B cell (primary cell): ENCODE measurements around the gene COG5. TPM values are rescaled to one million over a fixed set of nuclear protein-coding genes. Genes with fewer than 3 reads are reported as not detected.

Source experiments
- ATAC-seq: fragments of 200-7000 bp; cut with Tn5 transposase; one replicate; pipeline ENCODE4 v1.10.0; 2021; ENCODE audit warnings: low read depth, mild to moderate bottlenecking, moderate number of reproducible peaks, moderate library complexity
- CTCF ChIA-PET: fragments of 350-600 bp; sonication (Branson Sonifier 250); formaldehyde crosslinking; loops from one replicate; lab custom pipeline; 2021; ENCODE audit warnings: antibody characterized with exemption, inconsistent platforms; lab: Charles Lee
- POLR2A ChIA-PET: fragments of 350-600 bp; sonication (Branson Sonifier 250); formaldehyde crosslinking; loops from one replicate; lab custom pipeline; 2021; ENCODE audit warnings: antibody characterized with exemption; lab: Charles Lee
- DNase-seq: peaks from one replicate; pipeline ENCODE4 v3.0.0; 2013
- H2AFZ ChIP-seq: 2 replicates; pipeline ENCODE4 v1.6.1; 2012; ENCODE audit warnings: mild to moderate bottlenecking, low read depth, low read length; ENCODE audit not compliant: insufficient read depth, poor library complexity, severe bottlenecking
- H3K27ac ChIP-seq, 2 donors: 1 replicate in 1 of 2; 2 replicates in 1 of 2; pipeline ENCODE4 v1.5.1; 2012 to 2013; ENCODE audit warnings: low read length in 2 of 2, mild to moderate bottlenecking in 2 of 2, moderate library complexity in 1 of 2
- H3K27me3 ChIP-seq, 4 experiments: fragments of 200-600 bp in 1 of 4; sonication (generic) in 1 of 4; replicated peaks in 1 of 4; 1 replicate in 2 of 4; 2 replicates in 2 of 4; pipeline versions ENCODE4 v1.6.1 to v1.7.0; 2013 to 2016; ENCODE audit warnings: low read length in 3 of 4, mild to moderate bottlenecking in 2 of 4, mixed read lengths in 1 of 4, moderate library complexity in 1 of 4; ENCODE audit not compliant: insufficient read depth in 4 of 4, control insufficient read depth in 3 of 4; ENCODE audit errors: control extremely low read depth in 1 of 4
- H3K36me3 ChIP-seq, 2 experiments: replicated peaks in 1 of 2; 1 replicate in 1 of 2; 2 replicates in 1 of 2; pipeline versions ENCODE4 v1.6.1 to v1.7.1; 2013; ENCODE audit warnings: low read length in 1 of 2; ENCODE audit not compliant: insufficient read depth in 2 of 2, control insufficient read depth in 1 of 2; ENCODE audit errors: control extremely low read depth in 1 of 2, extremely low read depth in 1 of 2
- H3K4me1 ChIP-seq, 2 donors: fragments of 200-600 bp in 1 of 2; sonication (generic) in 1 of 2; 1 replicate in 1 of 2; 2 replicates in 1 of 2; pipeline versions ENCODE4 v1.5.1 to v1.6.1; 2013 to 2017; ENCODE audit warnings: low read length in 2 of 2; ENCODE audit not compliant: control insufficient read depth in 2 of 2, insufficient read depth in 2 of 2
- H3K4me2 ChIP-seq: replicated peaks from 2 replicates; pipeline ENCODE3; 2012; ENCODE audit warnings: mild to moderate bottlenecking, low read depth, low read length; ENCODE audit not compliant: poor library complexity, severe bottlenecking
- H3K4me3 ChIP-seq, 5 experiments: fragments of 200-600 bp in 1 of 5; sonication (generic) in 1 of 5; 1 replicate in 3 of 5; 2 replicates in 2 of 5; pipeline versions ENCODE4 v1.5.1 to v1.7.0; 2011 to 2016; ENCODE audit warnings: low read length in 4 of 5, mild to moderate bottlenecking in 4 of 5, low read depth in 2 of 5, control low read depth in 1 of 5, moderate library complexity in 1 of 5; ENCODE audit not compliant: insufficient read depth in 1 of 5; ENCODE audit errors: control extremely low read depth in 1 of 5, extremely low read depth in 1 of 5
- H3K79me2 ChIP-seq: fragments of 200-600 bp; sonication (generic); one replicate; pipeline ENCODE4 v1.6.0; 2016; ENCODE audit warnings: low read length; ENCODE audit not compliant: control insufficient read depth, insufficient read depth
- H3K9ac ChIP-seq: fragments of 200-600 bp; sonication (generic); 2 replicates; pipeline ENCODE4 v1.6.1; 2017; ENCODE audit warnings: mild to moderate bottlenecking, low read length, moderate library complexity
- H3K9me3 ChIP-seq, 3 donors: one replicate each; pipeline versions ENCODE4 v1.6.1 to v1.7.1; 2013; ENCODE audit warnings: low read length in 2 of 3; ENCODE audit not compliant: control insufficient read depth in 2 of 3, insufficient read depth in 1 of 3; ENCODE audit errors: control extremely low read depth in 1 of 3
- H4K20me1 ChIP-seq: 2 replicates; pipeline ENCODE4 v1.6.0; 2012; ENCODE audit warnings: mild to moderate bottlenecking, low read length; ENCODE audit not compliant: insufficient read depth, control insufficient read depth, poor library complexity, severe bottlenecking
- H3K27ac Mint-ChIP-seq: one replicate; pipeline ENCODE4 v1.8.0; 2021; ENCODE audit warnings: mixed read lengths
- H3K27me3 Mint-ChIP-seq: one replicate; pipeline ENCODE4 v1.8.0; 2021; ENCODE audit warnings: mixed read lengths
- H3K4me1 Mint-ChIP-seq: one replicate; pipeline ENCODE4 v1.8.0; 2021; ENCODE audit warnings: mixed read lengths
- H3K4me3 Mint-ChIP-seq: one replicate; pipeline ENCODE4 v1.8.0; 2021; ENCODE audit warnings: mixed read lengths
- H3K9me3 Mint-ChIP-seq: one replicate; pipeline ENCODE4 v1.8.0; 2022; ENCODE audit warnings: mixed read lengths; ENCODE audit not compliant: insufficient read depth
- CTCF ChIP-seq: fragments of 200-600 bp; IDR thresholded peaks from one replicate; pipeline ENCODE4 v1.8.0; 2022; ENCODE audit warnings: antibody characterized with exemption, mild to moderate bottlenecking
- EZH2 ChIP-seq: IDR thresholded peaks from 2 replicates; pipeline ENCODE4 v1.6.1; 2012; ENCODE audit warnings: borderline replicate concordance, low read depth, mild to moderate bottlenecking, moderate library complexity, low read length; ENCODE audit not compliant: insufficient read depth, poor library complexity, severe bottlenecking
- WGBS: methylation state at CpG from one replicate; pipeline ENCODE4 v1.1.5; 2013; ENCODE audit warnings: missing lambda C conversion rate; ENCODE audit not compliant: insufficient coverage; 5-methylcytosine and 5-hydroxymethylcytosine counted together
- intact Hi-C: fragments of 100-400 bp; cut with micrococcal nuclease; formaldehyde crosslinking; loops from one replicate; pipeline ENCODE4 v1.10.0; 2022
- polyA plus RNA-seq: library from polyadenylated mRNA; depleted of rRNA; stranded (reverse); fragments of >200 nt; gene quantifications from 2 replicates; pipeline ENCODE4 v1.2.3, GENCODE V29; 2012
- total RNA-seq, 2 donors: library from RNA; stranded (reverse); fragments of 120-200 nt in 1 of 2; gene quantifications; 1 replicate in 1 of 2; 2 replicates in 1 of 2; pipeline versions ENCODE4 v1.2.3 to v1.2.4, GENCODE V29; 2013 to 2022

Gene COG5
- total and polyA plus RNA-seq, 2 donors (not counting 1 experiment from before 2014, with no cell fraction given), result 7.0 to 73.0 TPM

DNA sequence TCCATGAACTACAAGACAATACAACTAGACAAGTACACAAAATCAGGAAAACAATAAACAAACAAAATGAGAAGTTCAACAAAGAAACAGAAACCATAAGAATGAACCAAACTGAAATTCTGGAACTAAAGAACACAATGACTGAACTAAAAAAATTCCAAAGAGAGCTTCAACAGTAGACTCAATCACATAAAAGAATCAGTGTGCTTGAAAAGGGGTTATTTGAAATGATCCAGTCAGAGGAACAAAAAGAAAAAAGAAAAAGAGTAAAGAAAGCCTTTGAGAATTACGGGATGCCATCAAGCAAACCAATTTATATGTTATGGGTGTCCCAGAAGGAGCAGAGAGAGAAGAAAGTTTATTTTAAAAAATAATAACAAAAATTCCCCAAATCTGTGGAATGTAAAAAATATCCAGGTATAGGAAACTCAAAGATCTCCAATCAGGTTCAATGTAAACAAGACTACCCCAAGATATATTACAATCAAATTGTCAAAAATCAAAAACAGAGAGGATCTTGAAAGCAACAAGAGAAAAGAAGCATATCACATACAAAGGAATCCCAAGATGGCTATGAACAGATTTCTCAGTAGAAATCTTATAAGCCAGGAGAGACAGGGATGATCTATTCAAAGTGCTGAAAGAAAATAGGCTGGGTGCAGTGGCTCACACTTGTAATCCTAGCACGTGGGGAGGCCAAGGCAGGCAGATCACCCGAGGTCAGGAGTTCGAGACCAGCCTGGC is 18.7 kb downstream of the COG5 start:
- peaks cover 8% of the 10 kb centered on the region for H4K20me1 ChIP-seq
- H3K79me2 ChIP-seq, result peaks cover 30% of the 10 kb centered on the region
- POLR2A ChIA-PET, result no interaction called here
- peaks cover 8 to 44% of the 10 kb centered on the region in 2 experiments for H3K36me3 ChIP-seq
- no peaks in the 10 kb centered on the region for H3K27me3 Mint-ChIP-seq
- DNase-seq (no peak), ATAC-seq (no peak)
- H3K4me2 ChIP-seq, result no peak overlapping the region
- no peak overlapping the region for H3K9ac ChIP-seq
- 100% methylated on average over 2 of the region's 4 CpGs for WGBS
- H3K9me3 Mint-ChIP-seq, result peaks cover 6% of the 10 kb centered on the region
- TF ChIP-seq CTCF (no peak), EZH2 (no peak)
- CTCF ChIA-PET, result no interaction called here
- no peaks in the 10 kb centered on the region for H3K4me1 ChIP-seq
- no peak overlapping the region for H3K4me3 Mint-ChIP-seq
- no peak overlapping the region for H3K27ac ChIP-seq
- H3K4me3 ChIP-seq, result no peak overlapping the region
- no peaks in the 10 kb centered on the region for H3K4me1 Mint-ChIP-seq
- H3K27me3 ChIP-seq, result no peaks in the 10 kb centered on the region
- H2AFZ ChIP-seq, result no peak overlapping the region
- H3K9me3 ChIP-seq, result peaks cover 0 to 19% (median 7%) of the 10 kb centered on the region in 3 donors
- H3K27ac Mint-ChIP-seq, result no peak overlapping the region
- intact Hi-C loops, result no loop called here

GRCh38 chr7:107543338-107543993 is 20.3 kb downstream of the COG5 start:
- DNase-seq, result no peak
- Histone ChIP-seq H4K20me1 (peaks cover 9% of the 10 kb centered on the region), H3K79me2 (peaks cover 41% of the 10 kb centered on the region), H3K27me3 (no peaks in the 10 kb centered on the region), H2AFZ (no peak overlapping the region), H3K4me1 (no peaks in the 10 kb centered on the region), H3K36me3 (peaks cover 6 to 52% of the 10 kb centered on the region in 2 experiments), H3K9me3 (peaks cover 0 to 19% (median 7%) of the 10 kb centered on the region in 3 donors), H3K4me3 (no peak overlapping the region), H3K27ac (no peak overlapping the region), H3K4me2 (no peak overlapping the region), H3K9ac (no peak overlapping the region)
- ChIA-PET POLR2A (no interaction called here), CTCF (no interaction called here)
- Mint-ChIP-seq H3K27ac (no peak overlapping the region), H3K9me3 (peaks cover 6% of the 10 kb centered on the region), H3K4me3 (no peak overlapping the region), H3K4me1 (no peaks in the 10 kb centered on the region), H3K27me3 (no peaks in the 10 kb centered on the region)
- 85% methylated on average over 5 of the region's 5 CpGs for WGBS
- TF ChIP-seq CTCF (no peak), EZH2 (no peak)
- intact Hi-C loops, result no loop called here
- no peak for ATAC-seq
